Measurements from ENCODE around the gene EHD1. TPM values are rescaled to one million over a fixed set of nuclear protein-coding genes. Genes with fewer than 3 reads are reported as not detected.

Gene EHD1
- total and polyA plus RNA-seq, 9 of the 15 experiments (the other 6 are each of a cell fraction or from before 2014, with no cell fraction given): 0.46 to 65.0 (median 16.4) TPM

GRCh38 chr11:64878494-64879243, at the start of gene EHD1 (continued):
- TF ChIP-seq ZNF717 (CRISPR knock-in tag; IDR thresholded peaks at IDR 0.05) (no peak), MAX (CRISPR knock-in tag; IDR thresholded peaks at IDR 0.05) (peak; percentile 91), TBP (optimal IDR thresholded peaks at IDR 0.05; ENCODE audit: low read depth, low read length) (peak; percentile 98), POU5F1 (IDR thresholded peaks at IDR 0.05; ENCODE audit: borderline replicate concordance, low read depth, low read length, partially characterized antibody) (no peak), PCBP2 (IDR thresholded peaks at IDR 0.05; ENCODE audit: low read depth, low read length, poor library complexity, severe bottlenecking) (no peak), MBD2 (IDR thresholded peaks at IDR 0.05; ENCODE audit: borderline replicate concordance, low read depth) (peak; percentile 65), STAT6 (CRISPR knock-in tag; IDR thresholded peaks at IDR 0.05) (no peak), EP400 (IDR thresholded peaks at IDR 0.05) (peak; percentile 95), ZNF639 (CRISPR knock-in tag; conservative IDR thresholded peaks at IDR 0.05 in 1 of 2, IDR thresholded peaks at IDR 0.05 in 1 of 2) (peak in 1 of 2 experiments; percentile 84; a peak in 2 of 4 replicates), ZNF780A (CRISPR knock-in tag; IDR thresholded peaks at IDR 0.05) (no peak), ZNF347 (CRISPR knock-in tag; IDR thresholded peaks at IDR 0.05; ENCODE audit: low read depth) (no peak), ZNF316 (IDR thresholded peaks at IDR 0.05) (no peak), BRF1 (IDR thresholded peaks at IDR 0.05; ENCODE audit: borderline replicate concordance, extremely low read depth, insufficient read length) (no peak), ARID2 (IDR thresholded peaks at IDR 0.05) (0 out of 2 replicates have a peak, but pooled peaks have one; percentile 9), CREB1 (IDR thresholded peaks at IDR 0.05) (peak; percentile 63), CREB1 (CRISPR knock-in tag; IDR thresholded peaks at IDR 0.05) (peak; percentile 71), POLR2H (tag; IDR thresholded peaks at IDR 0.05; ENCODE audit: low read depth) (peak; percentile 88), CXXC5 (CRISPR knock-in tag; IDR thresholded peaks at IDR 0.05) (peak; percentile 88)
- TF ChIP-seq, protein P1, sequence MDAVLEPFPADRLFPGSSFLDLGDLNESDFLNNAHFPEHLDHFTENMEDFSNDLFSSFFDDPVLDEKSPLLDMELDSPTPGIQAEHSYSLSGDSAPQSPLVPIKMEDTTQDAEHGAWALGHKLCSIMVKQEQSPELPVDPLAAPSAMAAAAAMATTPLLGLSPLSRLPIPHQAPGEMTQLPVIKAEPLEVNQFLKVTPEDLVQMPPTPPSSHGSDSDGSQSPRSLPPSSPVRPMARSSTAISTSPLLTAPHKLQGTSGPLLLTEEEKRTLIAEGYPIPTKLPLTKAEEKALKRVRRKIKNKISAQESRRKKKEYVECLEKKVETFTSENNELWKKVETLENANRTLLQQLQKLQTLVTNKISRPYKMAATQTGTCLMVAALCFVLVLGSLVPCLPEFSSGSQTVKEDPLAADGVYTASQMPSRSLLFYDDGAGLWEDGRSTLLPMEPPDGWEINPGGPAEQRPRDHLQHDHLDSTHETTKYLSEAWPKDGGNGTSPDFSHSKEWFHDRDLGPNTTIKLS (IDR thresholded peaks at IDR 0.05; ENCODE audit: borderline replicate concordance, low read depth): peak; percentile 96
- TF ChIP-seq, protein P2, sequence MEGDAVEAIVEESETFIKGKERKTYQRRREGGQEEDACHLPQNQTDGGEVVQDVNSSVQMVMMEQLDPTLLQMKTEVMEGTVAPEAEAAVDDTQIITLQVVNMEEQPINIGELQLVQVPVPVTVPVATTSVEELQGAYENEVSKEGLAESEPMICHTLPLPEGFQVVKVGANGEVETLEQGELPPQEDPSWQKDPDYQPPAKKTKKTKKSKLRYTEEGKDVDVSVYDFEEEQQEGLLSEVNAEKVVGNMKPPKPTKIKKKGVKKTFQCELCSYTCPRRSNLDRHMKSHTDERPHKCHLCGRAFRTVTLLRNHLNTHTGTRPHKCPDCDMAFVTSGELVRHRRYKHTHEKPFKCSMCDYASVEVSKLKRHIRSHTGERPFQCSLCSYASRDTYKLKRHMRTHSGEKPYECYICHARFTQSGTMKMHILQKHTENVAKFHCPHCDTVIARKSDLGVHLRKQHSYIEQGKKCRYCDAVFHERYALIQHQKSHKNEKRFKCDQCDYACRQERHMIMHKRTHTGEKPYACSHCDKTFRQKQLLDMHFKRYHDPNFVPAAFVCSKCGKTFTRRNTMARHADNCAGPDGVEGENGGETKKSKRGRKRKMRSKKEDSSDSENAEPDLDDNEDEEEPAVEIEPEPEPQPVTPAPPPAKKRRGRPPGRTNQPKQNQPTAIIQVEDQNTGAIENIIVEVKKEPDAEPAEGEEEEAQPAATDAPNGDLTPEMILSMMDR (IDR thresholded peaks at IDR 0.05 in 2 of 3, conservative IDR thresholded peaks at IDR 0.05 in 1 of 3; ENCODE audit: insufficient read depth in 2 of 3, low read depth in 1 of 3, low read length in 3 of 3): peak; percentile 65 to 93 (median 90); a peak in 5 of 6 replicates

Measured in K562 (cell line).